Tibial nerve (tissue), 4 donors: ENCODE measurements around the gene SEC24D. TPM values are rescaled to one million over a fixed set of nuclear protein-coding genes. Genes with fewer than 3 reads are reported as not detected.
"Not testable (repeated sequence)": the region's sequence is repeated elsewhere in the genome, so short reads cannot be mapped to it uniquely, and the experiment has no call there.

ENCODE experiments used
- DNase-seq, 2 donors: peaks; one replicate each; pipeline ENCODE4 v3.0.0-alpha.2; 2019; ENCODE audit warnings: low spot score in 2 of 2
- H3K27ac ChIP-seq, 4 donors: fragments of 200-600 bp; sonication (generic) in 3 of 4; one replicate each; pipeline ENCODE4 v1.5.1; 2017 to 2019; ENCODE audit warnings: mild to moderate bottlenecking in 1 of 4
- H3K27me3 ChIP-seq, 2 donors: fragments of 200-600 bp; sonication (generic) in 1 of 2; one replicate each; pipeline versions ENCODE4 v1.5.1 to v1.6.0; 2017 to 2019
- H3K36me3 ChIP-seq, 3 donors: fragments of 200-600 bp; sonication (generic); one replicate each; pipeline ENCODE4 v1.5.1; 2018 to 2019
- H3K4me1 ChIP-seq, 4 donors: fragments of 200-600 bp; sonication (generic) in 3 of 4; one replicate each; pipeline ENCODE4 v1.5.1; 2017 to 2019
- H3K4me3 ChIP-seq, 4 donors: fragments of 200-600 bp; sonication (generic) in 3 of 4; one replicate each; pipeline ENCODE4 v1.5.1; 2017 to 2019; ENCODE audit warnings: mild to moderate bottlenecking in 1 of 4, moderate library complexity in 1 of 4
- H3K9me3 ChIP-seq, 4 donors: fragments of 200-600 bp; sonication (generic) in 3 of 4; one replicate each; pipeline ENCODE4 v1.5.1; 2017 to 2019
- EP300 ChIP-seq, 2 donors: sonication (generic); formaldehyde crosslinking; IDR thresholded peaks; one replicate each; pipeline ENCODE4 v1.6.1; 2017; ENCODE audit warnings: antibody characterized with exemption in 2 of 2, mild to moderate bottlenecking in 1 of 2
- POLR2A ChIP-seq, 2 donors: fragments of 450-650 bp; IDR thresholded peaks; one replicate each; pipeline ENCODE4 v1.6.1; 2017; ENCODE audit warnings: antibody characterized with exemption in 2 of 2, mild to moderate bottlenecking in 2 of 2, moderate library complexity in 2 of 2
- WGBS, 2 donors: methylation state at CpG; one replicate each; pipeline ENCODE4 v1.1.5; 2018; 5-methylcytosine and 5-hydroxymethylcytosine counted together
- total RNA-seq, 4 donors: library from RNA; depleted of rRNA; stranded (reverse); fragments of >200 nt; gene quantifications; one replicate each; pipeline ENCODE4 v1.1.0, GENCODE V29; 2016
- TF ChIP-seq, protein P1 (sequence below), 5 experiments: fragments of 200-600 bp in 3 of 5; fragments of 450-650 bp in 2 of 5; sonication (generic) in 3 of 5; IDR thresholded peaks; one replicate each; pipeline ENCODE4 v1.5.1; 2016 to 2019; ENCODE audit warnings: antibody characterized with exemption in 5 of 5, mild to moderate bottlenecking in 3 of 5, moderate library complexity in 2 of 5

Gene SEC24D
- total RNA-seq, 4 donors from 2014 or later = 24.0 to 54.6 (median 34.0) TPM

DNA sequence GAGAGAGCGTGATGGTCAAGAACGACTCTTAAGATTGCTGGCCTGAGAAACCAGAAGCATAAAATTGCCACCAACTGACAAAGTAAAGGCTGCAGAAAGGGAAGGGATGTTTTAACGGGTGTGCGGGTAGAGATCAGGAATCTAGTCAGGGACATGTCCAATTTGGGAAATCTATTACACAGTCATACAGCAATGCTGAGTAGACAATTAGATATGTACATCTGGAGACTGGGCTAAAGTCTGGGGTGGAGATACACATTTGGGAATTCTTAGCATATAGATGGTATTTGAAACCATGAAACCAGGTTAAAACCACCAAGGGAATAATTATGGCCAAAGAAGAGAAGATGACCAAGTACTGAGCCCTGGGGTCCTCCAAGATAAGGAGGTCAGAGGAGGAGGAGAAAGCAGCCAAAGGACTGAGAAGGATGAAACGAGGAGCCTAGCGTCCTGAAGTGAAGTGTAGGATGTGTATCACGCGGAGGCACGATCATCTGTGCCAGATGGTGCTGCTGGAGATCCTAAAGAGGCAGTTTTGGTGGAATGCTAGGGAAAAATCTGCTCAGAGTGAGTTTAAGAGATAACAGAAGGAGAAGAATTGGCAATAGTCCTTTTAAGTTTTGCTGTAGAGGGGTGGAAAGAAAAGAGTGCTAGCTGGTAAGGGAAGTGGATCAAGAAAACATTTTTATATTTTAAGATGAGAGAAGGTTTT is 36.5 kb downstream of the SEC24D start:
- H3K9me3 ChIP-seq = no peaks in the 10 kb centered on the region
- TF ChIP-seq POLR2A (IDR thresholded peaks at IDR 0.05) (no peak), EP300 (IDR thresholded peaks at IDR 0.05) (no peak)
- TF ChIP-seq, protein P1, sequence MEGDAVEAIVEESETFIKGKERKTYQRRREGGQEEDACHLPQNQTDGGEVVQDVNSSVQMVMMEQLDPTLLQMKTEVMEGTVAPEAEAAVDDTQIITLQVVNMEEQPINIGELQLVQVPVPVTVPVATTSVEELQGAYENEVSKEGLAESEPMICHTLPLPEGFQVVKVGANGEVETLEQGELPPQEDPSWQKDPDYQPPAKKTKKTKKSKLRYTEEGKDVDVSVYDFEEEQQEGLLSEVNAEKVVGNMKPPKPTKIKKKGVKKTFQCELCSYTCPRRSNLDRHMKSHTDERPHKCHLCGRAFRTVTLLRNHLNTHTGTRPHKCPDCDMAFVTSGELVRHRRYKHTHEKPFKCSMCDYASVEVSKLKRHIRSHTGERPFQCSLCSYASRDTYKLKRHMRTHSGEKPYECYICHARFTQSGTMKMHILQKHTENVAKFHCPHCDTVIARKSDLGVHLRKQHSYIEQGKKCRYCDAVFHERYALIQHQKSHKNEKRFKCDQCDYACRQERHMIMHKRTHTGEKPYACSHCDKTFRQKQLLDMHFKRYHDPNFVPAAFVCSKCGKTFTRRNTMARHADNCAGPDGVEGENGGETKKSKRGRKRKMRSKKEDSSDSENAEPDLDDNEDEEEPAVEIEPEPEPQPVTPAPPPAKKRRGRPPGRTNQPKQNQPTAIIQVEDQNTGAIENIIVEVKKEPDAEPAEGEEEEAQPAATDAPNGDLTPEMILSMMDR (IDR thresholded peaks at IDR 0.05) = no peak
- H3K27me3 ChIP-seq = no peaks in the 10 kb centered on the region
- no peak overlapping the region for H3K4me3 ChIP-seq
- DNase-seq = no peak
- peaks cover 0 to 57% (median 13%) of the 10 kb centered on the region in 3 donors for H3K36me3 ChIP-seq
- peaks cover 0 to 2% (median 0%) of the 10 kb centered on the region in 4 donors for H3K4me1 ChIP-seq
- 87 to 89% methylated on average over 9 of the region's 9 CpGs for WGBS, 2 donors
- no peak overlapping the region for H3K27ac ChIP-seq

DNA sequence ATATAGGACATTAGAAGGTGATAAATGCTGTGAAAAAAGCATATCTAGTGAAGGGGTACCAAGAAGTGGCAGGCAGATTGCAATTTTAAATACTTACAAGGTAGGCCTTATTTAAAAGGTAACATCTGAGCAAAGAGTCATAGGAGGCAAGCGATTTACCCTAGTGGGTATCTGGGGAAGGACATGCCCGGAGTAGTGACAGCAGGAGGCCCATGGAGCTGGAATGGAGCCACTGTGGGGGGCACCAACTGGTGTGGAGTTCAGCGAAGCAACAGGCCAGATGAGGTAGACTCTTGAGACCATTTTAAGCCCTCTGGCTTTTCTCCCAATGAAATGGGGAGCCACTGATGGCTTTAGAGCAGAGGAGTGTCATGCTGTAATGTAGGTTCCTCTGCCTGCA is 37.3 kb downstream of the SEC24D start:
- Histone ChIP-seq H3K4me1 (peaks cover 0 to 8% (median 0%) of the 10 kb centered on the region in 4 donors), H3K27ac (no peak overlapping the region), H3K4me3 (no peak overlapping the region), H3K27me3 (no peaks in the 10 kb centered on the region), H3K9me3 (no peaks in the 10 kb centered on the region), H3K36me3 (peaks cover 0 to 57% (median 13%) of the 10 kb centered on the region in 3 donors)
- WGBS, 2 donors = 88 to 99% methylated on average over 3 of the region's 3 CpGs
- no peak for DNase-seq
- TF ChIP-seq EP300 (IDR thresholded peaks at IDR 0.05) = no peak
- TF ChIP-seq, protein P1 (IDR thresholded peaks at IDR 0.05) = no peak
- no peak for TF ChIP-seq POLR2A (IDR thresholded peaks at IDR 0.05)

DNA sequence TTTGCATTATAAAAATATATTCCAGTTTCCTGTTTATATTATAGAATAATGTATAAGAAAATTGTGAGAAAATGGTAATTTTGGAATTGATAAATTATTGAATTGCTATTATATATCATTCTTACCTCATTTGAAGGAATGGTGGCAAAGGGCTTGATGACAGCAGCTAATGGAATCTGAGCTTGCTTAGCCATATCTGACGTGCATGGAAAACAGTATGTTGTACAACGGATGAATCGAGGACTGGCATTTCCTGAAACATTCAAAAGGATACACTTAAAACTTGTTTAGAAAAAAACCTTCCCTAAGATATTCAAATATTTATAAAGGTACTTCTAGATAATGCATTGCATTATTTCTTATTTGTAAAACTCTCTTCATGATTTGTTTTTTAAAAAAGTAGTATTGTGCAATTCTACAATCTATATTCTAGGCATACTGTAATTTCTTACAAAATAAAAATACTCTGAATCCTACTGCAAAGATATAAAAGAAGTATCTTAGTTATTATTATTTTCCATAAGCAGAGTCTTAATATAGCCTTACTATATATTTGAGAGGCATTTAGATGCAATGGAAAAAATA is 38.3 kb downstream of the SEC24D start:
- no peak for DNase-seq
- Histone ChIP-seq H3K9me3 (no peaks in the 10 kb centered on the region), H3K27me3 (no peaks in the 10 kb centered on the region), H3K27ac (no peak overlapping the region), H3K4me1 (peaks cover 0 to 8% (median 0%) of the 10 kb centered on the region in 4 donors), H3K4me3 (no peak overlapping the region), H3K36me3 (peaks cover 0 to 56% (median 13%) of the 10 kb centered on the region in 3 donors)
- TF ChIP-seq POLR2A (IDR thresholded peaks at IDR 0.05) (no peak), EP300 (IDR thresholded peaks at IDR 0.05) (no peak)
- TF ChIP-seq, protein P1 (IDR thresholded peaks at IDR 0.05) = no peak
- 88 to 89% methylated on average over 3 of the region's 3 CpGs for WGBS, 2 donors

DNA sequence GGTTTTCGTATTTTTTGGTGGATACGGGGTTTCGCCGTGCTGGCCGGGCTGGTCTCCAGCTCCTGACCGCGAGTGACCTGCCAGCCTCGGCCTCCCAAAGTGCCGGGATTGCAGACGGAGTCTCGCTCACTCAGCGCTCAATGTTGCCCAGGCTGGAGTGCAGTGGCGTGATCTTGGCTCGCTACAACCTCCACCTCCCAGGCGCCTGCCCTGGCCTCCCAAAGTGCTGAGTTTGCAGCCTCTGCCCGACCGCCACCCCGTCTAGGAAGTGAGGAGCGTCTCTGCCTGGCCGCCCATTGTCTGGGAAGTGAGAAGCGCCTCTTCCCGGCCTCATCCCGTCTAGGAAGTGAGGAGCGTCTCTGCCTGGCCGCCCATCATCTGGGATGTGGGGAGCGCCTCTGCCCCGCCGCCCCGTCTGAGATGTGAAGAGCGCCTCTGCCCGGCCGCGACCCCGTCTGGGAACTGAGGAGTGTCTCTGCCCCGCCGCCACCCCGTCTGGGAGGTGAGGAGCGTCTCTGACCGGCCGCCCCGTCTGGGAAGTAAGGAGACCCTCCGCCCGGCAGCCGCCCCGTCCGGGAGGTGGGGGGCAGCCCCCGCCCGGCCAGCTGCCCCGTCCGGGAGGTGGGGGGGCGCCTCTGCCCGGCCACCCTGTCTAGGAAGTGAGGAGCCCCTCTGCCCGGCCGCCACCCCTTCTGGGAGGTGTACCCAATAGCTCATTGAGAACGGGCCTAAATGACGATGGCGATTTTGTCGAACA is 44.1 kb downstream of the SEC24D start:
- not testable (repeated sequence) for DNase-seq, H3K4me3 ChIP-seq, H3K27ac ChIP-seq, H3K9me3 ChIP-seq, H3K27me3 ChIP-seq
- H3K36me3 ChIP-seq = peaks cover 0 to 41% (median 4%) of the 10 kb centered on the region in 3 donors
- H3K4me1 ChIP-seq = peaks cover 0 to 37% (median 2%) of the 10 kb centered on the region in 4 donors
- 81 to 87% methylated on average over 50 to 52 of the region's 58 CpGs for WGBS, 2 donors

DNA sequence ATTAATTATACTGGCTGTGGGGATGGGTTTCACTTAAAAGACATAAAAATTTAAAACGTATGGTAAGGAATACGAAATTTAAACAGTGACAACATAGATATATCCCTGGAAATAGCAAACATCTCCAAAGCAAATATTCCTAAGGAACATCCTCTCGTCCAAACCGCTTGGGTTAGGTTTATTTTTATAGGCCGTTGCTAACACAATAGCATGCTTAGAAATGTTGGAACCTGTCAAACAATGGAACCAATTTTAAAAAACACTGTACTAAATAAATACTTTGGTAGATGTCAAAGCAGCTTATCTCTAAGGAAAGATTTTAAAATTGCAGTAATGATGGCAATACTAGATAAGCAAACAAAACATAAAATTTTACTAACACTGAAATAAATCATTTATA is 45.4 kb downstream of the SEC24D start:
- peaks cover 0 to 28% (median 0%) of the 10 kb centered on the region in 3 donors for H3K36me3 ChIP-seq
- DNase-seq = no peak
- H3K4me3 ChIP-seq = no peak overlapping the region
- TF ChIP-seq EP300 (IDR thresholded peaks at IDR 0.05) (no peak), POLR2A (IDR thresholded peaks at IDR 0.05) (no peak)
- TF ChIP-seq, protein P1 (IDR thresholded peaks at IDR 0.05) = no peak
- WGBS, 2 donors = 50 to 53% methylated on average over 5 of the region's 5 CpGs
- no peaks in the 10 kb centered on the region for H3K9me3 ChIP-seq
- H3K27ac ChIP-seq = no peak overlapping the region
- peaks cover 0 to 51% (median 5%) of the 10 kb centered on the region in 4 donors for H3K4me1 ChIP-seq
- H3K27me3 ChIP-seq = no peaks in the 10 kb centered on the region
